Measurements from ENCODE around the gene INPP5D.

The INPP5D gene

DNA sequence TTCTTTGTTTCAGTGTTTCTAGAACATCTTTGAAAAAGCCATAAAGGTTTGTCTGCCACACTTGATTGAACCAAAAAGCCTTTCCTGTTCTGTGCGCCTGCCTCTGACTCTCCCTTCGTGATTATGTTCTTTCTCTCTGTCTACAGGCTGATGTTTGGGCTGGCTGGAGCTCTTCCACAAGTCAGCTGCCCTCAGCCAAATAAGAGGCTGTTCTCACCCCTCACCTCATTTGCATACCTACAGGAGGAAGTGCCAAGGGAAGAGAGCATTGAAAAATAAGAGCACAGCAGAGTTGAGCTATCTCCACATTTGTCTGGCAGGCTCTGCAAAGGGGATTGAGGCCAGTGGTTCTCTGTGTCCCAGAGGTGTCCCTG, 15.8 kb downstream of the INPP5D start:
- DNase-seq = peak; percentile 56 to 81 (median 80)

DNA sequence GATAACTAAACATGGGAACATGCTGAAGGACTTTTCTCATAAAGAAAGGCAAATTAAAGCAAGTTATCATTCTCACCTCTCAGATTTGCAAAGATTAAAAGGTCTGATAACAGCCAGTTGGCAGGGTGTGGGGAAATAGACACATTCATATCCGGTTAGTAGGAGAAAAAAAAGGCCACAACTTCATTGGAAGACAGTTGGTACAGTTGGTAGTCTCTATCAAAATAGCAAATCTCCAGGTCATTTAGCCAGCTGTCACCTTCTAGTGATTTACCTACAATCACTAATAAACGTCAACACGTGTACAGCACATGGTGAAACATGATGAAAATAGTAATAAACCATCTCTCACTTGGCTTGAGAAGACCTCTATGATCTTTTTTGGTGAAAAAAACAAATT, 16.6 kb downstream of the INPP5D start:
- DNase-seq = no peak

DNA sequence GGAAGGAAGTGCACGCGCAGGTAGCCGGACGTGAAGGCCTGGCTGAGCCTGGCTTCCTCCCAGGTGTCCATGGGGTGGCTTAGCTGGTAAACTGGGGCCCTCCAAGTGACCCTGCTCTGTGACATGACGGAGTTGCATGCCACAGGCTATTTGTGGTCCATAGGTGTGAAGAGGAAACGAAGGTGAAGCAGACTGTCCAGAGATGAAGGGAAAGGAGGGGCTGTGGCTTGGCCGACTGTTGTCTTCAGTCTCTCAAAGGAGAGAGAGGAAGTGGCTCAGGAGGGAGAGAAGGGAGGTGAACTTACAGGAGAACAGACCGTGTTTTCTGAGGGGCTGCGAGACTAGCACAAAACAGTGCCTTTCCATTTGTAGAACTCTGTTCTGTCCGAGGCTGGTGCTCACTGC, 19.3 kb downstream of the INPP5D start:
- DNase-seq = no peak

DNA sequence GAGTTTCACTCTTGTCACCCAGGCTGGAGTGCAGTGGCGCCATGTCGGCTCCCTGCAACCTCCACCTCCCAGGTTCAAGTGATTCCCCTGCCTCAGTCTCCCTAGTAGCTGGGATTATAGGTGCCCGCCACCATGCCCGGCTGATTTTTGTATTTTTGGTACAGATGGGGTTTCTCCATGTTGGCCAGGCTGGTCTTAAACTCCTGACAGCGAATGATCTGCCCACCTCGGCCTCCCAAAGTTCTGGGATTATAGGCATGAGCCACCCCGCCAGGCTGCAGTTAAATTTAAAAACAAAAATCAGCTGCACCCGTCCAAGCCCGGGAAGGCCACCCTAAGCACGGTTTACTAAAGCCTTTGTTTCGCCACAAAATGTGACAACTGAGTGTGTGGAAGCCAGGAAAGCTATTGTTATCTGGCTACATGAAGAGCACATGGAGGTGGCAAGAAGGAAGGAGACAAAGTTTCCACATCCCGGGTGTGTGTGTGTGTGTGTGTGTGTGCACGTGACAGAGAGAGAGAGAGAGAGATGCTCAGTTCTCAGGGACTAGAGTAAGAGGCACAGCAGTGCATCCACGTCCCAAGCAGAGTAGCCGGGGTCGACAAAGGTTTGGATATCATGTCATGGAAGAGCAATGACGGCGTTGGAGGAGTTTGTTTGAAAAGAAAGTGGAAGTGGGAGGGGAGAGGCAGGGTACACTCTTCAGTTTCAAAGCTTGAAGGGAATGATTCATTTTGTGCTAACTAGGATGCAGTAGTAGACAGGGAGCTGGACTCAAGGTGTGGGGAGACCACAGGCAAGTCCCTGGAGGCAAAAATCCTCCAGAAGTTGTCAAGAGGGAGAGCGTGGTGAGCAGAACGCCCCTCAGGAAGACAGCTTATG, 20.1 kb downstream of the INPP5D start:
- DNase-seq = peak; percentile 44 to 62 (median 53)

DNA sequence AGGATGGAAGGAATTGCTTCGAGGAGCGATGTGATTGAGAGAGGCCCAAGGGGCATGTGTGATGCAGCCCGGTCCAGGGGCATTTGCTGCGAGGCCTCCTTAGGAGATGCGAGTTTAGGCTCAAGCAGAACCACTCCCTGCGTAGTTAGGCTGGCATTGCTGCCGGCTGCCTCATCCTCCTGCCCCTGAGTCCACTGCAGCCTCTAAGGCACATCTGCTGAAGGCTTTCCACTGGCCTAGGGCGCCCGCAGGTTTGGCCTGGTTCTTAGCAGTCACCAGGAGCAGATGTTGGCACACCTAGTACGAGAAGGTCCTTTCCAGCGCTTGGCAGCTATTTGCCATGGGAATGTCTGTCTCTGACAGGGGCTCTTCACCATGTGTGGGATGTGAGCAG, 20.7 kb downstream of the INPP5D start:
- no peak for DNase-seq

DNA sequence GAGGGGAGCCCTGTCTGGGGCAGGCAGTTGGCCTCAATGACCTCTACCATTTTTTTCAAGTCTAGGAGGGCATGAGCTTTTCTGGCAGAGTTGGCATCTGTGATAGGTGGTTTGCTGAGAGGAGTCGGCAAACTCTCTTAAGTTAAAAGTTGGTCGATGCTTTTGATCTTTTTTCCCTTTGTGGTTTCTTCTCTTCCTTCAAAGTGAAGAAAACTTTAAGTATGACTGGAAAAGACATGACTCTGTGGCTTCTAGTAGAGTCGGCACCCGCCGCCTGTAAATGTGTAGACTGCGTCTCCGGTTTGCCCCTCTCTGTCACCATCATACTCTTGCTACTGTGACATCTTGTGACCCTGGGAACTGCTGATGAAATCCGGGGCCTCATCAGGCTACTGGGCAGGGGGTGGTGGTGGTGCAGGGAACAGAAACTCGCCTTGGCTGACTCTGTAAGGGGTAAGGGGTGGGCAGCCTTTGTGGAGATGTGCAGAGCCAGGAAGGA, 21.1 kb downstream of the INPP5D start:
- DNase-seq = peak; percentile 66 to 80 (median 76)

DNA sequence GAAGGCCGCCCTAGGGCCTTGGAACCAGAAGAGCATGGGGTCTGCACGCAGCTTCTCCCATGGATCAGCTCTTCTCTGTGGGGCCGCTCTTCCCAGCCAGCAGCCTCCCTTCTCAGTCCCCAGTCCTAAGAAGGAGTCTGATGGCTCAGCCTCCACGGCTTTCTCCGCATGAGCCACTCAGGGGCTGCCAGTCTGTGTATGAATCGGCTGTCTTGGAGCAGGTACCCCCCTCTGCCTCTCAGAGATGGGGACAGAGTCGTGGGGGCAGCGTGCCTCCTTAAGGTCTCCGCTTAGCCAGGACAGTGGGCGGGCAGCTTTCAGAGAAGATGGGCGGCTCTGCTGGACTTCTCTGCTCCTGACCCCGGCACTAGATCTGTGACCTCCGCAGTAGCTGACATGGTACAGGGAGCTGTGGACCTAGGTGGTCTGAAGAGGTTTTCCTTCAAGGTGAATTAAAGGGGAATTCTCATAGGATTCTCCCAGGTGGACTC, 21.6 kb downstream of the INPP5D start:
- no peak for DNase-seq

DNA sequence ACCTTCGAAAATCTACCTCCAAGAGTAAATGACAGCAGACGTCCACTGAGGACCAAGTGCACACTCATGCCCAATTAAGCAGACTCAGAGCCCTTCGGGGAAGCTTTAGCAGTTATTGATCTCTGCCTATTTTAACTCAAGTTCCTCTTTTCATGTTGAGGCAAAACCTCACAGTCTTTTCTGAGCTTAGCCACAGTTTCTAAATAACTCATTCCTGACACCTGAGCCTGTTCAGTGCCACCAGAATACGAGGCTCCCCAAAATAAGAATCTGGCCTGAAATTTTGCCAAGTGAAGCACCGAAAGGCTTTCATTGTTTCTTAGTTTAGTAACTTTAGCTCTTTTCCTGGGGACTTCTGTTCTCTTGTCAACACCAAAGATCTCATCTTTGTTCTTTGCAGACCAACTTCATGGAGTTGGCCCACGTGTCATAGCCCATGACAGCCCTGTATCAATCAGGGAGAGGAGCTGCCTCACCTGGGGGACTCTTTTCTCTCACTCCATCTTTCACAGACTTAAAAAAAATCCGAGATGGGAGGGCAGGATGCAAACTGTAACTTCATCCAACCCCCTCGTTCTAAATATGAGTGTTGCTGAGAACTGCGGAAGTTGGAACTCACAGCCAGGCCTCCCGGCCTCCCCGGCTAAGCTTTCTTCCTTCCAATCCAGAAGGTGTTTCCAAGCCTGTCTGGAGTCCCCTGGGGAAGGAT, 22.2 kb downstream of the INPP5D start:
- DNase-seq = peak in 2 of 4 experiments; percentile 35 to 45

DNA sequence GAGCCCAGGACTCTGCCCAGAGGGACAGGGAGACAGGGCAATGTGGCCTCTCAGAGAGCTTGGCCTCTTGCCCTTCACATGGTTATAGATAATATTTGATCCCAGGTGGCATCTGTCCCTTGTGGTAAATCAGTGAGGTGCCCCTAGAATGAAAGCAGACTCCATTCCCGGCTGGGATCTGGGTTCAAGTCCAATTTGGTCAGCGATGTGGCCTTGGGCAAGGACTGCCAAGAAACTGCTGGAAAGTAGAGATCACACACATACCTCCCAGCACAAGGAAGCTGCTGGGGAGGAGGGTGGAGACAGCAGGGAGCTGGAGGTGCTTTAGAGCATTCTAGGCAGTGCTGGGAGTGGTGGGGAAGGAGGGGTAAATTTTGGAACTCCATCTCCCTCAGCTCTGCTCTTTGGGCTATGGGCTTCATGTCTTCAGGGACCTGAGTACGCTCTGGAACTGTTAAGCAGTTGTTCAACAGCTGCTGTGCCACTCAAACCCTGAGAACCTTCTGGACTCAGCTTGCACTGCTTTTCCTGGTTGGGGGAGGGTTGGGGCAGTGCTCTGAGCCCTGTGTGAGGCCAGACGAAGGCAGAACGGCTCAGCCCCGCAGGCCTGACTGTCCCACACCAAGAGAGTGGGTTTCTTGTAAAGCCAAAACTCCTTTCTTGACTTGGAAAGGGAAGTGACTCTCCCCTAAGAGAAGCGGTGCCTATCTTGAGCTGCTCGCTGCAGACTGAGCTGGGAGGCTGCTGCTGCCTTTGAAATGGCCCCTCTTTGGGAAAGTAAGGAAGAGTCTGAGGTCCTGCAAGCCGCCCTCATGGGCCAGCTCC, 23.0 kb downstream of the INPP5D start:
- peak; percentile 41 to 76 (median 69) for DNase-seq

DNA sequence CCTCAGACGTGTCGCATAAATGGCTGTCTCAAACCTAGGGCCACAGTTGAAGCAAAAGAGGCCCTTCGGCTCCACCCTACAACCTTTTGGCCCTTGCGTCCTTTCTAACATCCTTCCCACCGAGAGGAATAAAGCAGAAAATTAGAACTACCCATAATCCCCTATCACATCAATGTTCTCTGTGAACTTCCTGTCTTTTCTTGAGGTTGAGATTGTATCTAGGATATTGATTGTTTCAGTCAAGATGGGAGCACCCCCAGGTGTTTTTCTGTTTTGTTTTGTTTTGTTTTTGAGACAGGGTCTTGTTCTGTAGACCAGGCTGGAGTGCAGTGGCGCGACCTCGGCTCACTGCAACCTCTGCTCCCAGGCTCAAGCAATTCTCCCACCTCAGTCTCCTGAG, 23.6 kb downstream of the INPP5D start:
- DNase-seq = no peak

DNA sequence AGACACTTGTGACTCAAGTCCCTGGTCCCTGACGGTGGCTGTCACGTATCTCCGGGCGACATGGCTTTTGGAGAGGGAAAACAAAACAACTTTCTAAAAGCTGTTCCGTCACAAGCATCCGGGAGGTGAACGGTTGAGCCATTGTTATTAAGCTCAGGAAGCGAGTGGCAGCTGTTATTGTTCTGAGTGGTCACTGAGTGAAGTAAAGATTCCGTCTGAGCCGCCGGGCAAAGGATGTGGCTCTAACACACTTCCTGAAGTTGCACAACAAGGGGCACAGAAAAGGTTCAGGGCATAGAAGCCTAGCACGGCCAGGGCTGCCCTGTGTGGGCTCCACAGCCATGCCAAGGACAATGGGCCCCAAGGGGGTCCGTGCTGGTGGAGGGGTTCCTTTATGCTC, 24.3 kb downstream of the INPP5D start:
- DNase-seq = peak; percentile 78 to 90 (median 86)

DNA sequence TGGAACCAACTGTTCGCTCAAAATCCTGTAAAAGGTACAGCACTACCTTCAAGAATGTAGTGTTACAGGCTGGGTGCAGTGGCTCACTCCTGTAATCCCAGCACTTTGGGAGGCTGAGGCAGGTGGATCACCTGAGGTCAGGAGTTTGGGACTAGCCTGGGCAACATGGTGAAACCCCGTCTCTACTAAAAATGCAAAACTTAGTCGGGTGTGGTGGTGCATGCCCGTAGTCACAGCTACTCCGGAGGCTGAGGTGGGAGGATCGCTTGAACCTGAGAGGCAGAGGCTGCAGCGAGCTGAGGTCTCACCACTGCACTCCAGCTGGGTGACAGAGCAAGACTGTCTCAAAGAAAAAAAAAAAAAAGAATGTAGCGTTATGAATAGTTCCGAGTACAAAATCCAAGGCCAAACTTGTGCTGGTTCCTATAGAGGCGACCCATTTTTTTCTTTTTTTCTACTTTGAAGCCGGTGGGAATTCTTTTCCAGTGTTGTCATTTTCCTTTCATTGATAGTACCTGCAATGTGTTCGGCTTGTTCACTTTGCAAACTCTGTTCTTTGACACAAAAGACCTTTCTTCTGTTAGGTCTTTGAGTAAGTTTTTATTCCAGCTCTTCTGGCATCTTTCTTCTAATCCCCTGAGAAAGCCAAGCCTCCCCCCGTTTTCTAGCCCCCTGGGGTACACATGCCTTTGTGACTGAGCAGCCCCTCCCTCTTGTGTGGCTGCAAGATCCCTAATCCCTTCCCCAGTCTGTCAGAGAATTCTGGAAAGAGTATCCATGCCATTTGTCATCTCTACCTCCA, 25.1 kb downstream of the INPP5D start:
- no peak for DNase-seq

DNA sequence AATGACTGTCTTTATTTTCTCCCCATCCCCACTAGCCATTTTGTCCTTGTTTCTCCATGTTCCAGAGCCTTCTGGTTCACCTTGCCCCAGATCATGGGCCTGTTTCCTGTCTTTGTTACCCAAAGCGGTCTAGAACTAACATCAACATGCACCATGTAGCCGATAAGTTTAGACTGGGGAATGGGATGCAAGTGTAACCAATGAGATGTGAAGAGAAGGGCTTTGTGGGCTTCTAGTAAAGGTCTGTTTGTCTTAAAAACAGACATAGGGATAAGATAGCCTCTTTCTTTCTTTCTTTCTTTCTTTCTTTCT, 25.7 kb downstream of the INPP5D start:
- no peak for DNase-seq

DNA sequence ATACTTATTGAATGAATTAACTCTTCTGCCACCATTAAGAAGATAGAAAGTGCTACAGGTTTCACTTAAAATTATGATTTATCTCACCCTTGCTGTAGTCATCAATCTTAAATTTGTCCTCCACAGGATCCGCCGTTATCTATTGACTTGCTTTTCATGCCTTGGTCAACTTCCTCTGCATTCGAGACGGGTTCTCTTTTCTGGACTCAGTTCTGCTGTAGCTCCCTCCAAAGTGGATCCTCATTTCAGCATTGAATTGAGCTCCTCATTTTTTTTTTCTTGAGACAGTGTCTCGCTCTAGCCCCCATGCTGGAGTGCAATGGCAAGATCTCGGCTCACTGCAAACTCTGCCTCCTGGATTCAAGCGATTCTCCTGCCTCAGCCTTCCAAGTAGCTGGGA, 27.6 kb downstream of the INPP5D start:
- peak; percentile 48 to 76 (median 68) for DNase-seq

DNA sequence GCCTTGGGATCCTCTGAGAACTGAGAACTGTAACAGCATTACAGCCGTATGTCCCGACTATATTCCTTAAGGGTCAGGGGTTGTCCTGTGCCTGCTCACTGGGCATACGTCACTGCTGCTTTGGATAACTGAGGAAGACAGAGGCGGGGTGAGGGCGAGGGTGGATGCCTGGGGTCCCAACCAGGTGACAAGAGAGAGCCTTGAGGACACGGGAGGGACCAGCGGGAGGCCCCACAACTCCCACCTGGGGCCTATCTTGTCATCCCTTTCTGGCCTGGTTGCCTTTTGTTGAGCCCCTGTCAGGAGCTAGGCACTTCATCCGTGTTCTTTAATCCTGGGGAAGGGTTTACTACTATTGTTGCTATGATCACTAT, 28.8 kb downstream of the INPP5D start:
- no peak for DNase-seq

DNA sequence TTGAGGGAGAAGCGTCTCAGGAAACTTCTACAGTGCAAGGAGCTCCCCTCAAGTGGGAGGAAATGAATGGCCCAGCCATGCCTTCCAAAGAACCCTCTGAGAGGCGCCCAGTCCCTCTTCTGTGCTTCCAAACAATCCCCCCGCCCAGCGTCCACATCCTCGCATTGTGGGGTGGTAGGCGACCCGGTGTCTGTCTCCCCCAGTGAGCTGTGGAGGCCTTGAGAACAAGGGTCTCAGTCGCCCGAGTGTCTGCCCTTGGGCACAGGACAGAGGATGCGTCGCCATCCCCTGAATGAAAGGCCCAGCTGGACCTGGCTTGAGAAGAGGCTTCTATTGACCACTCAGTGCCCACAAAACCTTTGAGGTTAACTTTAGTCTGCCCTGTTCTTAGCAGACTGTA, 29.7 kb downstream of the INPP5D start:
- no peak for DNase-seq

DNA sequence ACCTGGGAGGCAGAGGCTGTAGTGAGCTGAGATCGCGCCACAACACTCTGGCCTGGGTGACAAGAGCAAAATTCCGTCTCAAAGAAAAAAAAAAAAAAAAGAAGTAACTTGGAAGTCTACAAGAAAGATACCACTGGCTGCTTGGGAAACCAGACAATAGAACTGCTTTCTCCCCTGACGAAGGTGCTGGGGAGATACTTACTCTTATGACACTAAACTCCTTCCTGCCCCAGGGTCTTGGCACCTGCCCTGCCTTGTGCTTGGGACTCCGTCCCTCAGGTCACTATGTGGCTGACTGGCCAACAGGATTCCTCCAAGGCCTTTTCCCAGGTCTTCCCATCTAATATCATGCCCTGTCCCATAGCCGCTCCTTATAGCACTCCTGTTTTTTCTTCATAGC, 30.7 kb downstream of the INPP5D start:
- no peak for DNase-seq

DNA sequence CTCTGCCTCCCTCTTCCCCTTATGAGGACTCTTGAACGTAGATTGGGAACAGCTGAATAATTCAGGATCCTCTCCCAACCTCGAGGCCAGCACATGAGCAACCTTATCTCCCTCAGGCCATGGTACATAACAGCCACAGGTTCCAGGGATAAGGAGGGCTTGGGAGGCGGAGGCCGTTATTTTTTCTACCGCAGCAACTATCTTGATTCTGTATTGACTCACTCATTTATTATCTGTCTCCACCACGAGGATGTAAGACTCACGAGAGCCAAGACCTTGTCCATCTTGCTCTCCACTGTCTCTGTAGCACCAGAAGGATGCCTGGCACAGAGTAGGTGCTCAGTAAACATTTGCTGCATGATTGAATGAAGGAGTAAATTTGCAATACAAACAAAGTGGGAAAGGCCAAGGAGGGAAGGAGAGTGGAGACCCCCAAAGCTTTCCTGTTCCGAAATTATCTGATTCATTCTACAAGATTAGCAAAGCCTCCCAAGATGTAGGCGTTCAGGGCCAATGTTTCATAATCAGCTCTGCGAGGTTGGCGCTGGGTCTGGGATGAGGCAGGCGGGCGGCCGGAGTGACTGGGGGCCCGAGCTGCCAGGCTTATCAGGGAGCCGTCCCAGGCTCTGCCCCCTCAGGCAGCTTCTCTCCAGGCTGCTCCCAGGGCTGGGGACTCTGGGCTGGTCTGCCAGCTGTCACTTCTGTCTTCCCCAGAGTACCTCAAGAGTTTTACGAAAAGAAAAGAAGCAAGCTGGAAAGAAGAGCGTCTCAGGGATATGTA, 31.6 kb downstream of the INPP5D start:
- peak in 2 of 4 experiments; percentile 32 to 36 for DNase-seq

DNA sequence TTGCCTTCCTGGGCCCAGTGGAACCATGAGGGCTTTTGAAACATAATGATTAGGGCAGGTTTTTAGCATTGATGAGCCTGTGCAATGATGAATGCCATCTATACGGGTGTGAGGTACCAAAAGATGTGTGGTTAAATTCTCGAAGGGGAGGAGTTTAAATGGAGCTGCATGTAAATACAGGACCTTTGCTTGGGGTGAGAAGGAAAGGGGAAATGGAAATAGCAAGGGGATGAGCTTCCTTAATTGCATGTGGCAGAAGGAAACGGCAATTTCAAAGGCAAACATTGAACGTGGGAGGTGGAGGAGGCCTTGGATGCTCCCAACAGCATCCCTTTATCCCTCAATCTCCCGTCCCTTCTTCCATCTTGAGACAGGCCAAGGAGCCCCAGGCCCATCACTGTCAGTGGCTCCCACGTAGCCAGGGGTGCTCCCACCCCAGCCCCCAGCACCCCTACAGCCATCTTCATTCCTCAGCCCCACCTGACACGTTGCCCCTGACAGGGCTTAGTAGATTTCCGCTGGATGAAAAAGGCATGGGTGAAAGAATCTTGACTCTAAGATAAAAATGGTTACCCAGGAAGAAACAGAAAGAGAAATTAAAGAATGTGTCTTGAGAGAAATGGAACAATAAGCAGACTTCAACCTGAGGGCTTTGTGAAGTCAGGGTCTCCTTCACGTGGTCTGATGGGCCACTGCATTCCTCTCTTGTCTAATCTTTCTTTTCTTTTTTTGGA, 32.5 kb downstream of the INPP5D start:
- DNase-seq = peak; percentile 63 to 87 (median 78)

DNA sequence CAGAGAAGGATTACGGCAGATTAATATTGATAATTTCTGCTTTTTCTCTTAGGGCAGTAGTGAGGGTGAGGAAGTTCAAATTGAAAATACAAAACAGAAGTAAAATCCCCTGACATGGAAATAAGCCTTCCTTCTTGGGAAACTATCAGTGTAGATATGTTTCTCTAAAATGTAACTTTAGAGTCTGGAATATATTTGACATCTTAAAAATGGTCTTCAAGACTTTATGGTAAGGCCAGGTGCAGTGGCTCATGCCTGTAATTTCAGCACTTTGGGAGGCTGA, 33.0 kb downstream of the INPP5D start:
- DNase-seq = peak in 3 of 4 experiments; percentile 21 to 74 (median 68)

DNA sequence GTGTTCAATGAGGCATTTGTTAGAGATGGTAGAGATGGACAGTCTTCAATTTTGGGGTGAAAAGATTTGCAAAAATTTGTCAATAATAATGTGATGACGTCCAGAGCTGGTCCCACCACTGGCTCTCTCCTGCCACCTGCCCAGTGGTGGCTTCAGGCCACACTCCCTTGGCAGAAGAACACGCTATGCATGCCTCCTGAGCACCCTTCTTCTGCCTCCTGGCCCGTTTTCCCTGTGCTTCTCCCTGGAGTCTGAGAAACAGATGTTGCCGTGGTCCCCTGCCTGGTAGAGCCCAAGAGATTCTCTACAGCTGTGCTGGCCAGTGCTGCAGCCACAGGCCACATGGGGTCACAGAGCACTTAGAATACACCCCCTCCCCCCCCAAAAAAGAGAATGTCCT, 33.6 kb downstream of the INPP5D start:
- DNase-seq = no peak

Data from suppressor macrophage (primary cell).